HUDEP-2 (cell line): Measurements from ENCODE around the gene HECA.

ENCODE experiments used
- DNase-seq, 76 experiments: peaks; one replicate each; lab custom pipeline; 2025; ENCODE audit not compliant: unreplicated experiment in 76 of 76; lab: John Stamatoyannopoulos, UW

HECA gene

GRCh38 chr6:139159016-139159415 is 24.1 kb downstream of the HECA start:
- no peak for DNase-seq

GRCh38 chr6:139161169-139161568 is 26.3 kb downstream of the HECA start:
- DNase-seq: no peak

GRCh38 chr6:139161817-139162284 is 27.0 kb downstream of the HECA start:
- DNase-seq: no peak

GRCh38 chr6:139164001-139164400 is 29.1 kb downstream of the HECA start:
- peak in 1 of 76 experiments; percentile 16 for DNase-seq

GRCh38 chr6:139165324-139165723 is 30.4 kb downstream of the HECA start:
- no peak for DNase-seq

- no peak for DNase-seq
Observed at GRCh38 chr6:139166238-139166955, 31.5 kb downstream of the HECA start.

GRCh38 chr6:139166956-139167313 is 32.1 kb downstream of the HECA start:
- DNase-seq: no peak

- no peak for DNase-seq
Observed at GRCh38 chr6:139172151-139172550, 37.3 kb downstream of the HECA start.

GRCh38 chr6:139172567-139172966 is 37.7 kb downstream of the HECA start:
- no peak for DNase-seq

GRCh38 chr6:139173172-139173571 is 38.3 kb downstream of the HECA start:
- no peak for DNase-seq

- no peak for DNase-seq
Observed at GRCh38 chr6:139173822-139174221, 38.9 kb downstream of the HECA start.

- no peak for DNase-seq
Observed at GRCh38 chr6:139174961-139175360, 40.1 kb downstream of the HECA start.

GRCh38 chr6:139175389-139175948 is 40.6 kb downstream of the HECA start:
- DNase-seq: no peak

- no peak for DNase-seq
Observed at GRCh38 chr6:139181236-139181635, 46.4 kb downstream of the HECA start.

GRCh38 chr6:139184047-139184446 is 49.2 kb downstream of the HECA start:
- no peak for DNase-seq

GRCh38 chr6:139184459-139184858 is 49.6 kb downstream of the HECA start:
- DNase-seq: no peak

- no peak for DNase-seq
Observed at GRCh38 chr6:139186242-139186641, 51.4 kb downstream of the HECA start.

- DNase-seq: no peak
Observed at GRCh38 chr6:139186692-139187091, 51.8 kb downstream of the HECA start.

- DNase-seq: no peak
Observed at GRCh38 chr6:139187489-139187888, 52.6 kb downstream of the HECA start.

- no peak for DNase-seq
Observed at GRCh38 chr6:139189665-139190064, 54.8 kb downstream of the HECA start.

GRCh38 chr6:139194740-139195139 is 59.9 kb downstream of the HECA start:
- DNase-seq: no peak

- DNase-seq: no peak
Observed at GRCh38 chr6:139198529-139199288, 63.8 kb downstream of the HECA start.
